NCI-H526 (cell line): Measurements from ENCODE around the gene ATN1.

Experiments used
- DNase-seq, 2 experiments: peaks; one replicate each; lab custom pipeline; 2025; lab: John Stamatoyannopoulos, UW

Gene ATN1

DNA sequence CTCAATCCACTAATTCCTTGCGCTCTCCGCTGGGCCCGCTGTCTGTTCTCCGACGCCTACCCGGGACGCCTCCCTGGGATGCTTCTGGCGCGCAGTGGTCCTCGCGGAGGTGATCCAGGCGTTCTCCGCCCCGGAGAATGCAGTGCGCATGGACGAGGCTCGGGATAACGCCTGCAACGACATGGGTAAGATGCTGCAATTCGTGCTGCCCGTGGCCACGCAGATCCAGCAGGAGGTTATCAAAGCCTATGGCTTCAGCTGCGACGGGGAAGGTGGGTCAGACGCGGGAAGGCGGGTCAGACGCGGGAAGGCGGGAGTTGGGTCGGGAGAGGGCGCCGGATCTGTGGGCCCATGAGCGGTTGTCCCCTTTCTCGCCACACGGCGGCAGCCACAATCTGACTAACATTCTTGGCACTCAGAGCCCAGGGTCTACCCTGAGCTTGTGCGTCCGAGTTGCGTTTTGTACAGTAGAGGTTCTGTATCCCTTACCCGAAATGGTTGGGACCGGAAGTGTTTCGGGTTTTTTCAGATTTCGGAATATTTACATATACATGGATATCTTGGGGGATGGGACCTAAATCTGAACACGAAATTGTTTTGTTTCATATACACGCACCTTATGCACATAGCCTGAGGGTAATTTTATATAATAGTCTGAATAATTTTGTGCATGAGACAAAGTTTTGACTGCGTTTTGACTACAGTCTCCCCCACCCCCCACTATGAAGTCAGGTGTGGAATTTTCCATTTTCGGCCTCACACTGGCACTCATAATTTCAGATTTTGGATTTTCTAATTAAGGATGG is 16.8 kb downstream of the ATN1 start:
- DNase-seq = peak; percentile 95 to 98

DNA sequence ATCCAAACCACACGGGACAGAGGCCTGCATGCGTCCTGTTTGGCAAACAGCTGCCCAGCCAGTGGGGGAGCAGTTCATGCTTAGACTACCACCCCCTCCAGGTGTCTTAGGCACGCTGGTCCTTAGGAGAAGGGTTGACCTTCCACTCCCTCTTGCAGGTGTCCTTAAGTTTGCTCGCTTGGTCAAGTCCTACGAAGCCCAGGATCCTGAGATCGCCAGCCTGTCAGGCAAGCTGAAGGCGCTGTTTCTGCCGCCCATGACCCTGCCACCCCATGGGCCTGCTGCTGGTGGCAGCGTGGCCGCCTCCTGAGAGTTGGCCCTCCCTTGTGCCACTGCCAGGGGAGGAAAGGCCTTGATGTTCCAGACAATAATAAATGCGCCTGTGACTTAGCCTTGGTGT is 17.9 kb downstream of the ATN1 start:
- no peak for DNase-seq

DNA sequence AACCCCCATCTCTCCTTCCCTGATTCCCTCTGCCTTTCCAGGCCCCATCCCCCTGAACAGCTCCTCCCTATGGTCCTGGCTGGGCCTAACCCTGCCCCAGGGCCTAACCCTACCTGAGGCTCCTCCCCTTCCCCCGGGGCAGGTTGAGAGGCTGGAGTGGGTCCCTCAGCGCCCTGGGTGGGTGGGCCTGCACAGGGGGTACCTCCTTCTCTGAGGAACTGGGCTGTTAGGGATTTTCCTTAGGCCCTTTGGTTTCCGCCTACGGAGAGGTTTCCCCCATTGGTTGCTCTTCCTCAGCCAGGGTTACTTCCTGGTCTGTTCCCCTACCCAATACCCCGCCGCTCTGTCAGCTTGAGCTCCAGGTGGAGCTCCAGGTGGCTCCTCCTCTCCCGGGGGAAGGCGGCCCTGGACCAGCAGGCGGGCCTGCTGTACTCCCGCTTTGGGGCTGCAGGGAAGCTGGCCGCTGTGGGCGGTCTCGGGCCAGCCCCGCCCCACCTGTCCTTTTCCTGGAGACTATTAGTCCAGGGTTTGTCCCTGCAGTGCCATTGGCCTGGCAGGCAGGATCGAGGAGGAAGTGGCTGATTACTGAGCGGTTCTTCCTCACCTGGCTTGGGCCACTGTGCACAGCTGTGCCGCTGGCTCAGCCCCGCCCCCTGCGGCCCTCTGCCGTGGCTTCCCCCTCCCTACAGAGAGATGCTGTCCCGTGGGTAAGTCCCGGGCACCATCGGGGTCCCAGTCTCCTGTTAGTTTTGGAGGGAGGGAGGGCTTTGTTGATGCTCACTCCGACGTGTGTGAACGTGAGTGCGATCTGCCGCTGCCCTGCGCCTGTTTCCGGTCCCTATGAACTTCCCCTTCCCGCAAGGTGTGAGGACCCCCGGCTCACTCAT is 18.5 kb downstream of the ATN1 start:
- peak; percentile 96 to 98 for DNase-seq

GRCh38 chr12:6946920-6947374 is 19.2 kb downstream of the ATN1 start:
- no peak for DNase-seq

- DNase-seq = no peak
These were observed 19.9 kb downstream of the ATN1 start for GRCh38 chr12:6947615-6948014.

- no peak for DNase-seq
These were observed 21.3 kb downstream of the ATN1 start for GRCh38 chr12:6948873-6949594.

GRCh38 chr12:6950401-6950801 is 22.6 kb downstream of the ATN1 start:
- DNase-seq = no peak

GRCh38 chr12:6950811-6951540 is 23.2 kb downstream of the ATN1 start, which contains the start of gene PTPN6:
Gene PTPN6 (plus strand): TSS chr12:6951356. CDS start chr12:6951513, 157 bp downstream.
- DNase-seq = no peak

DNA sequence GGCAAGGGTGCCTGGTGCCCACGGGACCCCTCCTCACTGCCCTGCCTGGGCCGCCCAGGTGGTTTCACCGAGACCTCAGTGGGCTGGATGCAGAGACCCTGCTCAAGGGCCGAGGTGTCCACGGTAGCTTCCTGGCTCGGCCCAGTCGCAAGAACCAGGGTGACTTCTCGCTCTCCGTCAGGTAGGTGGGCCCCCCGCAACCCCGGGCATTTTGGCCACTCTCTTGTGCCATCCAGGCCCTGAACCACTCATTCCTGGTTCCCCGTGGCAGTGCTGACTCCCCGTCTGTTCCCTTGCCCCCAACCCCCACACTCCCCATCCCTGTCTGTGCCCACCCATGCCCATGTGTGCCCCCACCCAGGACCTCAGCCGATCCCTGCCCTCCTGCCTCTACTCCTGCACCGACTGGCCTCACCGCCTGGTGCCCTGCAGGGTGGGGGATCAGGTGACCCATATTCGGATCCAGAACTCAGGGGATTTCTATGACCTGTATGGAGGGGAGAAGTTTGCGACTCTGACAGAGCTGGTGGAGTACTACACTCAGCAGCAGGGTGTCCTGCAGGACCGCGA is 23.9 kb downstream of the ATN1 start:
- no peak for DNase-seq

DNA sequence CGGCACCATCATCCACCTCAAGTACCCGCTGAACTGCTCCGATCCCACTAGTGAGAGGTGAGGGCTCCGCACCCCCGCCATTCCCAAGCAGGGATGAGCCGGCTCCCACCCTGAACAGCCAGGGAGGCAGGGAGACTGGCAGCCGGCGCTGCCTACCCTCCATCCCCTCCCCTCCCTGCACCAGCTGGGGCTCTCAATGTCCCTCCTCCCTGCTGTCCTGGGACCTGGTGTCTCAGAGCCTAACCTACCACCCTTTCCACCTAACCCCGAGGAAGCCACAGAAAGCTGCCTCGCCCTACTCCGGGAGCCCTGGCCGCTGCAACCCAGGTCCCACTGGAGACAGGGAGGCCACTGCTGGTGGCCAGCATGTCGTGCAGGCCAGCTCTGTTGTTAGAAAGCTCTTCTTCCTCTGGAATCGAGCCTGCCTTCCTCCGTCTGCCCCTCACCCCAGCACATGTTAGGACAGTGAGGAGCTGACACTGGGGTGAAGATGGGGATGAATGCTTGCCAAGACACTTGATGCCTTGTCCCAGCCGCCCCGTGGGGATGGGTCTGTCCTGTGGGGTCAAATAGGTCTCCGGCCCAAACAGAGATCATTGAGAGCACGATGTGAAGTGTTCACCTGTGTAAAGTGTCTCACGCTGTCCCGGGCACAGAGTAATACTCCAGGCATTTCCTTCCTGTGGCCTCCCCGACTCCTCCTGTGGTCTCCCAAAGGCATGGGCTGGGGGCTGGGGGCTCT is 24.5 kb downstream of the ATN1 start:
- no peak for DNase-seq

DNA sequence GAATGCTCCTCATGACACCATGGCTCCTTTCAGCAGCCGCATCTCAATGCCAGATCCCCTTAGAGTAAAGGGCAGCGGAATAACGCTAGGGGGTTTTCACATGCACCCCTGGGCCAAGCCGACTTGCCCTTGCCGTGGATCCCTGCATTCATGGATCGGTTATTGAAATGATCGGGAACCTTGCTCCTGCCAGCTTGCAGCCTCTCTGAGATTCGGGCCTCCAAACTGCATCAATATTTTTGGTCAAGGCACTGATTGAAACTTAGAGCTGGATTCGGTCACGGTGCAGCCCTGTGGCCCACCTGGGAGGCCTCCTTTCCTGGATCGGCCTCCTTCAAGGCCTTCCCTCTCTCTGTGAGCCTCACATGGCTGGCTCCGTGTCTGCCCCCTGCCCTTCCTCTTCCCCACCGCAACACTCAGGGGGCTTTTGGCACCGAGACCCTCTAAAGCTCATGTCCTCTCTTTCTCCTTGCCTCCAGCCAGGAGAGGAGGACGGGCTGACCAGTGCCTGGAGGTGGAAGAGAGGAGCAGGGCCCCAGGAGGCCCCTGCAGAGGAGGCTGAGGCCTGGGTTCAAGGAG is 25.2 kb downstream of the ATN1 start:
- DNase-seq = no peak

- peak; percentile 69 to 75 for DNase-seq
These were observed 25.9 kb downstream of the ATN1 start for GRCh38 chr12:6953442-6954315.

DNA sequence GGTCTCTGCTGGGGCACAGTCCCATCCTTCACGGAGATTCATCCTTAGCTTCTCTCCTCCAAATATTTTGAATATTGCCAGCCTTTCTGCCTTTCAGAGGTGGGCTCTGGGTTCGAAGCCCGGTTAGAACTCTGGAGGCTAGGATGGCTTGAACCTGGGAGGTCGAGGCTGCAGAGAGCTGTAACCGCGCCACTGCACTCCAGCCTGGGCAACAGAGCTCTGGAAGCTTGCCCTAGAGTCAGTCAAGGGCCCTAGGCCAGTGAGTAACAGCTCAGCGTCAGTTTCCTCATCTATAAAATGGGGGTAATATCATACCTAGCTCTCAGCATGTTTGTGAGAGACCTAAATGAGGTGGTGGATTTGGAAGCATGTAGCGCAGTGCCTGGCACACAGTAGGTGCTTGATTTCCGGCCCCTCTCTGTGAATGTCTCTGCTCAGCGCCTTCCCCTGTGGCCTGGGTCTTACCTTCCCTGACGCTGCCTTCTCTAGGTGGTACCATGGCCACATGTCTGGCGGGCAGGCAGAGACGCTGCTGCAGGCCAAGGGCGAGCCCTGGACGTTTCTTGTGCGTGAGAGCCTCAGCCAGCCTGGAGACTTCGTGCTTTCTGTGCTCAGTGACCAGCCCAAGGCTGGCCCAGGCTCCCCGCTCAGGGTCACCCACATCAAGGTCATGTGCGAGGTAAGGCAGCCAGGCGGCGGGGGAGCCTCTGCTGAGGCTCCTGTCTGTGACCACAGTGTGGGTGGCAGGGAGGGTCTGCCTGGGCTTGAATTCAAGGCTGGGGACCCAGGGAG is 26.8 kb downstream of the ATN1 start:
- DNase-seq = no peak

DNA sequence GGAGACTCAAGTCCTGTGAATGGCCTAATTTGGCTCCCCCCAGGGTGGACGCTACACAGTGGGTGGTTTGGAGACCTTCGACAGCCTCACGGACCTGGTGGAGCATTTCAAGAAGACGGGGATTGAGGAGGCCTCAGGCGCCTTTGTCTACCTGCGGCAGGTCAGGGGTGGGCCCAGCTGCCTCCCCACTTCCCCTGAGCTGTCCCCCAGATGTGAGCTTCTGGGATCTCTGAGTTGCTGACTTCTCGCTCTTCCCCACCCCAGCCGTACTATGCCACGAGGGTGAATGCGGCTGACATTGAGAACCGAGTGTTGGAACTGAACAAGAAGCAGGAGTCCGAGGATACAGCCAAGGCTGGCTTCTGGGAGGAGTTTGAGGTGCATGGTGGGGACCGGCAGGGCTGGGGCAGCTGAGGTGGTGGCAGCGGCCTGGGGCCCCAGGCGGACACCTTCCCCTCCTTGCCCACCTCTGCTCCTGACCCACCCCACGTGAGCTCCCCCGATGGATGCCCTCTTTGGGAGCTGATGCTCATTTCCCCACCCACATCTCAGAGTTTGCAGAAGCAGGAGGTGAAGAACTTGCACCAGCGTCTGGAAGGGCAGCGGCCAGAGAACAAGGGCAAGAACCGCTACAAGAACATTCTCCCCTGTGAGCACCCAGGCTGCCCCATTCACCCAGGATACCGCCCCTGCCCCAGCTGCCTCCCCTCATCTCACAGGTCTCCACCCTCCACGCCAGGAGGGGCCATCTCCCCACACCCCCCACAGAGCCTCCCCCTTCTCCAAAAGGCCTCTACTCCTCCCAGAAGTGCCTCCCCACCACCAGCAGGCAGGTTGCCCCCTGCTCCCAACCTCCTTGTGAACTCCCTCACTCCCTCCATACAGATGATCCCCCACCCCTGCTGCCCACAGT is 27.6 kb downstream of the ATN1 start:
- DNase-seq = no peak

DNA sequence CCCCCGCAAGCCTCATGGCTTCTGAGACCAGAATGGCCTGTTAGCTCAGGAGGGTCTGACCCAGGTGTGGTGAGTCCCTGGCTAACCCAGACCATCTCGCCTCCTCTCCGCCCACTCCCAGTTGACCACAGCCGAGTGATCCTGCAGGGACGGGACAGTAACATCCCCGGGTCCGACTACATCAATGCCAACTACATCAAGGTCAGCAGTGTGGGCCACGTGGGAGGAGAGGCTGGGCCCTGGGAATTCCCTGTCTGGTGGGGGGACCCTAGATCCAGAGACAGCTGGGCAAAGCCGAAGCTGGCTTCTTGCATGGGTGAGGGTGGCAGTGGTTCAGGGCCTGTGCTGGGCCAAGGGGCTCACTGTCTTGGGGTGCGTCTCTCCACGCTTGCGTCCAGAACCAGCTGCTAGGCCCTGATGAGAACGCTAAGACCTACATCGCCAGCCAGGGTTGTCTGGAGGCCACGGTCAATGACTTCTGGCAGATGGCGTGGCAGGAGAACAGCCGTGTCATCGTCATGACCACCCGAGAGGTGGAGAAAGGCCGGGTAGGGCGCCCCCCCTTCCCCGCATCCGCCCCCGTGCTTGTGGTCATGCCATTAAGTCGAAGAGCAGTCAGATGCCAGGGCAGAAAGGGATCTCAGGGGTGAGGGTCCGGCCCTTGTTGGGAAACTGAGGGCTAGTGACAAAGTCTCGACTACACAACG is 28.4 kb downstream of the ATN1 start:
- no peak for DNase-seq

DNA sequence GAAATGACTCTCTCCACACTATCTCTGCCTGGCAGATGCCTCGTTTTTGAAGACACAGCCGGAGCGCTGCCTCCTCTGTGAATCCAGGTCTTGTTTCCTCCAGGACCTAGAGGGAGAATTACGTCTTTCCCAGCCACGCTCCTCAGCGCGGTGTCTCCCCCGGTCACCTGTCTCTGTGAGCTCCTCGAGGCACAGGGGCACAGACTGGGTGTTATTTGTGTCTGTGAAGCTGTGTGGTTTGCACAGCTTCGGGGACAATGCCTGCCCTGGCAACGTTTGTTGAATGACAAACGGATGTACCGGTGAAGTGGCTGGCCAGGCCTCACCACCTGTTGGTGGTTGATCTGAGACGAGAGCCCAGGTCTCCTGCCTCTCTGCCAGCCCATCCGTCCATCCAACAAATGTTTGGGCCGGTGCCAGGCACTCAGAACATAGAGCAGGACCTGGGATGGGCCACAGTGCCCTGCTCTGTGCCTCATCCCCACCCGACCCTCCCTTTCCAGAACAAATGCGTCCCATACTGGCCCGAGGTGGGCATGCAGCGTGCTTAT is 29.5 kb downstream of the ATN1 start:
- DNase-seq = no peak
